Prostate gland (tissue), 2 donors: Measurements from ENCODE around the gene OLFM1.

Source experiments
- POLR2A ChIP-seq: fragments of 450-650 bp; IDR thresholded peaks from one replicate; pipeline ENCODE4 v1.6.1; 2016; ENCODE audit warnings: antibody characterized with exemption, mild to moderate bottlenecking
- POLR2AphosphoS5 ChIP-seq: sonication (generic); formaldehyde crosslinking; IDR thresholded peaks from one replicate; pipeline ENCODE4 v1.6.1; 2017; ENCODE audit warnings: antibody characterized with exemption
- TF ChIP-seq, protein P1 (sequence below), 4 experiments: fragments of 200-600 bp in 2 of 4; fragments of 450-650 bp in 2 of 4; sonication (generic) in 2 of 4; IDR thresholded peaks; 1 replicate in 3 of 4; 2 replicates in 1 of 4; pipeline ENCODE4 v1.5.1; 2016 to 2019; ENCODE audit warnings: antibody characterized with exemption in 4 of 4, mild to moderate bottlenecking in 2 of 4, moderate library complexity in 2 of 4

DNA sequence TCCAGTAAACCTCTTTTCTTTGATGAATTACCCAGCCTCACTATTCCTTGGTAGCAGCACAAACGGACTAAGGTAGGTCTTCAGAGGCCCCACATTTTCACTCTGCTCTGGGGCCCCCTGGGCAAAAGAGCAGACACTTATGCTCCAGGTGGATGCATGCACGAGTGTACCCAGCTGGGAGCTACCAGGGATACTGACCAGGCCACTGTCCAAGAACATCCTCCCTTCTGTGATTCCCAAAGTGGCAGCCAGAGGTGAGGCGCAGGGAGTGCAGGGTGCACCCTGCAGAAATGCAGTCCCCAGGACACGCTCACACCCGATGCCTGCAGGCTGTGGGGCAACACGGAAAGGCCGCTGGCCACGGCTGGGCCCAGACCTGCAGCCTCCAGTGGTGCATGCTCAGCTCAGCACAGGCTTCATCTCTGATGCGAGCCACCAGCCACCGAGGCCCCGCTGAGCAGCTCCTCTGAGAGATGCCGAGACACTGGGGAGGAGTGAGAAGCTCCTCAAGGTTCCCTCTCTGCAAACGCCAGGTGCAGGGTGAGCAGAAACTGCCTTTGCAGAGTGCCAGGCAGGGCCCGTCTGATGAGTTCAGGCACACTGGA, 48.1 kb upstream of the OLFM1 start:
- TF ChIP-seq, protein P1, sequence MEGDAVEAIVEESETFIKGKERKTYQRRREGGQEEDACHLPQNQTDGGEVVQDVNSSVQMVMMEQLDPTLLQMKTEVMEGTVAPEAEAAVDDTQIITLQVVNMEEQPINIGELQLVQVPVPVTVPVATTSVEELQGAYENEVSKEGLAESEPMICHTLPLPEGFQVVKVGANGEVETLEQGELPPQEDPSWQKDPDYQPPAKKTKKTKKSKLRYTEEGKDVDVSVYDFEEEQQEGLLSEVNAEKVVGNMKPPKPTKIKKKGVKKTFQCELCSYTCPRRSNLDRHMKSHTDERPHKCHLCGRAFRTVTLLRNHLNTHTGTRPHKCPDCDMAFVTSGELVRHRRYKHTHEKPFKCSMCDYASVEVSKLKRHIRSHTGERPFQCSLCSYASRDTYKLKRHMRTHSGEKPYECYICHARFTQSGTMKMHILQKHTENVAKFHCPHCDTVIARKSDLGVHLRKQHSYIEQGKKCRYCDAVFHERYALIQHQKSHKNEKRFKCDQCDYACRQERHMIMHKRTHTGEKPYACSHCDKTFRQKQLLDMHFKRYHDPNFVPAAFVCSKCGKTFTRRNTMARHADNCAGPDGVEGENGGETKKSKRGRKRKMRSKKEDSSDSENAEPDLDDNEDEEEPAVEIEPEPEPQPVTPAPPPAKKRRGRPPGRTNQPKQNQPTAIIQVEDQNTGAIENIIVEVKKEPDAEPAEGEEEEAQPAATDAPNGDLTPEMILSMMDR (IDR thresholded peaks at IDR 0.05), result no peak
- no peak for TF ChIP-seq POLR2A
- no peak for TF ChIP-seq POLR2AphosphoS5
